HepG2 (cell line): Measurements from ENCODE around the gene C17orf75.

Experiments used
- KLF11 ChIP-seq: IDR thresholded peaks from 2 replicates; pipeline ENCODE4 v1.6.1; 2016; ENCODE audit warnings: missing compliant biosample characterization
- POLR2A ChIP-seq, 2 experiments: IDR thresholded peaks; 2 replicates each; pipeline ENCODE4 v1.6.1; 2011; ENCODE audit warnings: low read depth in 2 of 2, low read length in 2 of 2, mild to moderate bottlenecking in 1 of 2, moderate library complexity in 1 of 2; ENCODE audit not compliant: insufficient read depth in 1 of 2
- POLR2AphosphoS2 ChIP-seq: IDR thresholded peaks from 2 replicates; pipeline ENCODE4 v1.6.1; 2011; ENCODE audit warnings: low read depth, low read length, improper control_type of control experiment
- TF ChIP-seq, protein P1 (sequence below): sonication (generic); formaldehyde crosslinking; IDR thresholded peaks from 2 replicates; pipeline ENCODE4 v1.5.0; 2020; ENCODE audit warnings: mild to moderate bottlenecking, missing genetic modification reagents, moderate library complexity

DNA sequence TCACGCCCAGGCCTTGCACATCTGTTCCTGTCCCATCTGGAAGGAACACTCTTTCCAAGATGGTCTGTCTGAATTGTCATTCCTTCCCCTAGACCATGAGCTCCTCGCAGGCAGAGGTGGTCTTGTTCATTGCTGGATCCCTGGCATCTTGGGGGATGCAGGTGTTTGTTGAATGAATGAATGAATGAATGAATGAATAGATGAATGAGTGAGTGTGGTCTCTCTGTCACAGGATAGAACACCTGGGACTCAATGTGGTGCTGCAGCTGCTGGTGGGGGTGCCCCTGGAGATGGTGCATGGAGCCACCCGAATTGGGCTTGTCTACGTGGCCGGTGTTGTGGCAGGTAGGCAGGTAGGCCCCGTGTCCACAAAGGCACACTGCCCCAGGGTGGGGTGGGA, 44.1 kb downstream of the C17orf75 start:
- no peak for TF ChIP-seq POLR2A (IDR thresholded peaks at IDR 0.05; ENCODE audit: insufficient read depth in 1 of 2, low read depth in 2 of 2, low read length in 2 of 2)
- TF ChIP-seq, protein P1, sequence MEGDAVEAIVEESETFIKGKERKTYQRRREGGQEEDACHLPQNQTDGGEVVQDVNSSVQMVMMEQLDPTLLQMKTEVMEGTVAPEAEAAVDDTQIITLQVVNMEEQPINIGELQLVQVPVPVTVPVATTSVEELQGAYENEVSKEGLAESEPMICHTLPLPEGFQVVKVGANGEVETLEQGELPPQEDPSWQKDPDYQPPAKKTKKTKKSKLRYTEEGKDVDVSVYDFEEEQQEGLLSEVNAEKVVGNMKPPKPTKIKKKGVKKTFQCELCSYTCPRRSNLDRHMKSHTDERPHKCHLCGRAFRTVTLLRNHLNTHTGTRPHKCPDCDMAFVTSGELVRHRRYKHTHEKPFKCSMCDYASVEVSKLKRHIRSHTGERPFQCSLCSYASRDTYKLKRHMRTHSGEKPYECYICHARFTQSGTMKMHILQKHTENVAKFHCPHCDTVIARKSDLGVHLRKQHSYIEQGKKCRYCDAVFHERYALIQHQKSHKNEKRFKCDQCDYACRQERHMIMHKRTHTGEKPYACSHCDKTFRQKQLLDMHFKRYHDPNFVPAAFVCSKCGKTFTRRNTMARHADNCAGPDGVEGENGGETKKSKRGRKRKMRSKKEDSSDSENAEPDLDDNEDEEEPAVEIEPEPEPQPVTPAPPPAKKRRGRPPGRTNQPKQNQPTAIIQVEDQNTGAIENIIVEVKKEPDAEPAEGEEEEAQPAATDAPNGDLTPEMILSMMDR (CRISPR knock-in tag) = no peak
- no peak for TF ChIP-seq KLF11 (CRISPR knock-in tag)
- no peak for TF ChIP-seq POLR2AphosphoS2
